ENCODE measurements around the gene TMEM240.
"Not testable (repeated sequence)": the region's sequence is repeated elsewhere in the genome, so short reads cannot be mapped to it uniquely, and the experiment has no call there.

The TMEM240 gene

GRCh38 chr1:1505366-1505798, 35.0 kb downstream of the TMEM240 start:
- in situ Hi-C loops (cut with HindIII; ENCODE audit: low sequenced_read_pairs): not testable (repeated sequence)

DNA sequence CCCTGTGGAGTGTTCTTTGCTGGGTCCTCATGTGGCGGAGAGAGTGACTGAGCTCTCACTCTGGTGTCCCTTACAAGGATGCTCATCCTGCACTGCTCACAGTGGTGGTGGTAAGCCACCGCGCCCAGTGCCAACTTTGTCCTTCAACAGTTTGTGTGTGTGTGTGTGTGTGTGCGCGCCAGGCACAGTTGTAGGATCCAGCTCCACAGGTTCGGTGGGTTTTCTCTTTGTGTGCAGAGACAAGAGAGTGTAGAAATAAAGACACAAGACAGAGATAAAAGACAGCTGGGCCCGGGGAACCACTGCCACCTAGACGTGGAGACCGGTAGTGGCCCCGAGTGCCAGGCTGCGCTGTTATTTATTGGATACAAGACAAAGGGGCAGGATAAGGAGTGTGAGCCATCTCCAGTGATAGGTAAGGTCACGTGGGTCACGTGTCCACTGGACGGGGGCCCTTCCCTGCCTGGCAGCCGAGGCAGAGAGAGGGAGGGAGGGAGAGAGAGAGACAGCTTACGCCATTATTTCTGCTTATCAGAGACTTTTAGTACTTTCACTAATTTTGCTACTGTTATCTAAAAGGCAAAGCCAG, 35.6 kb downstream of the TMEM240 start:
- in situ Hi-C loops (cut with HindIII; ENCODE audit: low sequenced_read_pairs): not testable (repeated sequence)

- in situ Hi-C loops (cut with HindIII; ENCODE audit: low sequenced_read_pairs): not testable (repeated sequence)
These were observed 44.9 kb downstream of the TMEM240 start for GRCh38 chr1:1495461-1495975.

DNA sequence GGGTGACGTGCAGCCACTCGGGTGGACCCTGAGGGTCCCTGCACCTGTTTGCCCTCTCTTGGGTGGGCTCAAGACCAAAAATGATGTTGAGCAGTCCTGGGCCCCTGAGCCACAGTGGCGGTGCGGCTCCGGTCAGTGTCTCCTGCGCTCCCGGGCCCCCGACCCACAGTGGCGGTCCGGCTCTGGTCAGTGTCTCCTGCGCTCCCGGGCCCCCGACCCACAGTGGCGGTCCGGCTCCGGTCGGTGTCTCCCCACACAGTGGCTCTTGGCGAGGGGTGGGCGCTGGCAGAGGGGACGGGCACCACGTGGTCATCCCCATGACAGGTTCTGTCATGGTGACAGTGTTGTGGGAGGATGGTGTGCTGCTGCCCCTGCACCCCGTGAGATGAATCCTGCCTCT, 46.1 kb downstream of the TMEM240 start:
- in situ Hi-C loops (cut with HindIII; ENCODE audit: low sequenced_read_pairs): not testable (repeated sequence)

GRCh38 chr1:1491601-1492000, 48.8 kb downstream of the TMEM240 start:
- in situ Hi-C loops (cut with HindIII; ENCODE audit: low sequenced_read_pairs): no loop called here

DNA sequence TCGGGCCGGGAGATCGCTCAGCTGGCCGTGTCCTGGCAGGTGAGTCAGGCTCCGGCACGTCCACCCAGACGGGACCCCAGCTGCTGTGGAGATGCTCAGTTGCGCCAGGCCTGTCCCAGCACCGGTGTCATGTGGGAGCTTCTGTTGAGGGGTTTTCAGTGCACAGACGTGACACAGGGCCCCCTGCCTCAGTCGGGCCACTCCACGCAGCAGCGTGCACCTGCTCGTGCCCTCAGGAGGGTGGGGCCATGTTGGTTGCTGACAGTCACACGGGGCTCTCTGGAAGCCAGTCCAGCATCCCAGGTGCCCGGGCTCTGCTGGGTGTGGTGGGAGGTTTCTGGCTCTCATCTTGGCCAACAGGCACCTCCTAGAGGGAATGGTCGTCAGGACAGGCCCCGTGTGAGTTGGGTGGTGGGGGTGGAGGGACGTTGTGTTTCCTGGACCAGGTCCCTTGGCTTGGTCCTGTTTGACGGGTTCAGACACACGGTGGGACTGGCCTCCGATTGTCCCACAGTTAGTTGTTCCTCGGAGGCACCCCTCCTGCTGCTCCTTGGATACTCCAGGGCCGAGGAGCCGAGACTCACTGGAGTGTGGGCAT, 49.7 kb downstream of the TMEM240 start:
- in situ Hi-C loops (cut with HindIII; ENCODE audit: low sequenced_read_pairs): no loop called here

- in situ Hi-C loops (cut with HindIII; ENCODE audit: low sequenced_read_pairs): no loop called here
These were observed 50.6 kb downstream of the TMEM240 start for GRCh38 chr1:1489861-1490260.

GRCh38 chr1:1489231-1489630, 51.2 kb downstream of the TMEM240 start:
- in situ Hi-C loops (cut with HindIII; ENCODE audit: low sequenced_read_pairs): no loop called here

DNA sequence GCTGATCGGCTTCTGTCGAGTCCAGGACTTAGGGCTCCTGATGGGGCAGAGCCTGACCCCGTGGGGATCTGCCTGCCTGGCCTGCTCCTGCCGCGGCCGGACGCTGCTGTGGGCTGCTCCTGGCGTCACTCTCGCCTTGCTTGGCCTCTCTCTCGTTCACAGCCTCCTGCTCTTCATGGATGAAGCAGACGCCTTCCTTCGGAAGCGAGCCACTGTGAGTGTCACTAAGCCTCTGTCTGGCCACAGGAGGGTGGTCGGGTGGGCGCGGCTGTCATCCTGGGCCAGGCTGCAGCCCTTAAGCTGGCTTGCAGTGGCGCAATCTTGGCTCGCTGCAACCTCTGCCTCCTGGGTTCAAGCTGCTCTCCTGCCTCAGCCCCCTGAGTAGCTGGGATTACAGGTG, 52.7 kb downstream of the TMEM240 start:
- in situ Hi-C loops (cut with HindIII; ENCODE audit: low sequenced_read_pairs): no loop called here

GRCh38 chr1:1485755-1486317, 54.6 kb downstream of the TMEM240 start:
- in situ Hi-C loops (cut with HindIII; ENCODE audit: low sequenced_read_pairs): not testable (repeated sequence)

DNA sequence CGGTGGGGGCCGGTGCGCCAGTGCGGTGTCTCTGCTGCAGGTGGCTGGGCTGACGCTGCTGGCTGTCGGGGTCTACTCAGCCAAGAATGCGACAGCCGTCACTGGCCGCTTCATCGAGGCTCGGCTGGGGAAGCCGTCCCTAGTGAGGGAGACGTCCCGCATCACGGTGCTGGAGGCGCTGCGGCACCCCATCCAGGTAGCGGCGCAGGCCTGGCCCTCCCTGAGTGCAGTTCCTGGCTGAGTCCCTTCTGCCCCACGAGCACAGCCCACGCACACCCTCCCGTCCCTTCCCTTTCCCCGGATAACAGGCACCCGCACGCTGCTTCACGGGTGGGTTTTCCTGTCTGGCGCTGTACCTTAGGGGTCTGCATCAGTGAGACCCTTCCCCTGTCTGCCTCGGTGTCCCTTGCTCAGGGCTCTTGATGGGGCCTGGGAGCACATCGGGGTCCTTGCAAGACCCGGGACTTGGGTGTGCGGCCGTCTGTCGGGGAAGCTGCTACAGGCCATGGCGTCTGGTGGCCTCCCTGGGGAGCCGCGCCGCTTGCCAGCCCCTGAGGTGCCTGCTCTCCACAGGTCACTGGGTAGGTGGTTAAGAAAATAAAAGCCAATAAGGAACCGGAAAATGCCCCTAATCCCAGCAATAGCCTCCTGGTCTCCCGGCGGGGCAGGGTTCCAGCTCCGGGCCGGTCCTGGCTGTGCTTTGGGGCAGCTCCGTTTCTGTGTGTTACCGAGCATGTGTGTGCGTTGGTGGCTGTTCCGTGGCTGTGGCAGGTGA, 55.3 kb downstream of the TMEM240 start:
- in situ Hi-C loops (cut with HindIII; ENCODE audit: low sequenced_read_pairs): not testable (repeated sequence)

Data from DLD1 (cell line).